ENCODE results near the gene LIMK1.
A peak's percentile ranks its signal among the peaks of the same experiment; 100 is the strongest.
"Not testable (repeated sequence)": the region's sequence is repeated elsewhere in the genome, so short reads cannot be mapped to it uniquely, and the experiment has no call there.

Gene LIMK1

GRCh38 chr7:74083117-74083876 is at the start of gene LIMK1:
Gene LIMK1 (plus strand): TSS chr7:74083804. CDS start chr7:74083991, 187 bp downstream.
- peak; percentile 38 for DNase-seq

GRCh38 chr7:74037609-74038008 is 46.0 kb upstream of the LIMK1 start:
- DNase-seq: no peak

- DNase-seq: no peak
Observed at GRCh38 chr7:74038194-74038961, 45.2 kb upstream of the LIMK1 start.

- no peak for DNase-seq
Observed at GRCh38 chr7:74039337-74039736, 44.3 kb upstream of the LIMK1 start.

GRCh38 chr7:74040101-74040790 is 43.4 kb upstream of the LIMK1 start:
- DNase-seq: no peak

- DNase-seq: no peak
Observed at GRCh38 chr7:74040791-74041520, 42.6 kb upstream of the LIMK1 start.

GRCh38 chr7:74042746-74043522 is 40.7 kb upstream of the LIMK1 start:
- no peak for DNase-seq

- no peak for DNase-seq
Observed at GRCh38 chr7:74043523-74043951, 40.1 kb upstream of the LIMK1 start.

GRCh38 chr7:74044366-74045350 is 38.9 kb upstream of the LIMK1 start:
- no peak for DNase-seq

- DNase-seq: not testable (repeated sequence)
Observed at GRCh38 chr7:74046581-74046980, 37.0 kb upstream of the LIMK1 start.

- DNase-seq: no peak
Observed at GRCh38 chr7:74047804-74048380, 35.7 kb upstream of the LIMK1 start.

- DNase-seq: no peak
Observed at GRCh38 chr7:74048999-74049599, 34.5 kb upstream of the LIMK1 start.

- DNase-seq: no peak
Observed at GRCh38 chr7:74049997-74050798, 33.4 kb upstream of the LIMK1 start.

GRCh38 chr7:74051193-74051592 is 32.4 kb upstream of the LIMK1 start:
- DNase-seq: no peak

- DNase-seq: no peak
Observed at GRCh38 chr7:74051629-74052410, 31.8 kb upstream of the LIMK1 start.

GRCh38 chr7:74052628-74053027 is 31.0 kb upstream of the LIMK1 start:
- no peak for DNase-seq

GRCh38 chr7:74053589-74054186 is 29.9 kb upstream of the LIMK1 start:
- DNase-seq: no peak
